Muscle layer of duodenum (tissue), 2 donors: Measurements from ENCODE around the gene ENSA.
A peak's percentile ranks its signal among the peaks of the same experiment; 100 is the strongest.
"Not testable (repeated sequence)": the region's sequence is repeated elsewhere in the genome, so short reads cannot be mapped to it uniquely, and the experiment has no call there.

Source experiments
- H3K27ac ChIP-seq: one replicate; pipeline ENCODE4 v1.7.0; 2013; ENCODE audit warnings: mild to moderate bottlenecking, low read length
- H3K27me3 ChIP-seq: one replicate; pipeline ENCODE4 v1.7.0; 2013; ENCODE audit warnings: low read depth, mild to moderate bottlenecking, control low read depth, low read length
- H3K36me3 ChIP-seq, 2 donors: one replicate each; pipeline ENCODE4 v1.7.0; 2013; ENCODE audit warnings: low read length in 2 of 2, control low read depth in 1 of 2, mild to moderate bottlenecking in 1 of 2; ENCODE audit not compliant: insufficient read depth in 2 of 2, control insufficient read depth in 1 of 2
- H3K4me1 ChIP-seq, 2 donors: one replicate each; pipeline ENCODE4 v1.7.0; 2013; ENCODE audit warnings: low read length in 2 of 2, mild to moderate bottlenecking in 2 of 2, control low read depth in 1 of 2, moderate library complexity in 1 of 2; ENCODE audit not compliant: insufficient read depth in 2 of 2, control insufficient read depth in 1 of 2
- H3K4me3 ChIP-seq, 2 donors: one replicate each; pipeline ENCODE4 v1.7.0; 2013; ENCODE audit warnings: low read length in 2 of 2, low read depth in 1 of 2, mild to moderate bottlenecking in 1 of 2
- H3K9me3 ChIP-seq, 2 donors: one replicate each; pipeline ENCODE4 v1.7.0; 2013; ENCODE audit warnings: low read length in 2 of 2, control low read depth in 1 of 2, mild to moderate bottlenecking in 1 of 2; ENCODE audit not compliant: control insufficient read depth in 1 of 2
- donor health status: healthy.

The ENSA gene

GRCh38 chr1:150642296-150642695 lies 12.9 kb upstream of the ENSA start:
- Histone ChIP-seq H3K9me3 (no peaks in the 10 kb centered on the region), H3K27ac (no peak overlapping the region), H3K36me3 (peaks cover 9 to 14% of the 10 kb centered on the region in 2 donors), H3K4me1 (no peaks in the 10 kb centered on the region), H3K4me3 (no peak overlapping the region), H3K27me3 (no peaks in the 10 kb centered on the region)

GRCh38 chr1:150641126-150641815 lies 11.9 kb upstream of the ENSA start:
- H3K9me3 ChIP-seq, H3K4me3 ChIP-seq, H3K4me1 ChIP-seq, H3K36me3 ChIP-seq, H3K27me3 ChIP-seq, H3K27ac ChIP-seq: not testable (repeated sequence)

GRCh38 chr1:150638430-150638829 lies 9.0 kb upstream of the ENSA start:
- not testable (repeated sequence) for H3K9me3 ChIP-seq, H3K36me3 ChIP-seq, H3K4me3 ChIP-seq, H3K27ac ChIP-seq, H3K27me3 ChIP-seq, H3K4me1 ChIP-seq

GRCh38 chr1:150634839-150635622 lies 5.6 kb upstream of the ENSA start:
- H3K36me3 ChIP-seq, H3K27ac ChIP-seq, H3K4me1 ChIP-seq, H3K9me3 ChIP-seq, H3K27me3 ChIP-seq, H3K4me3 ChIP-seq: not testable (repeated sequence)

- H3K4me1 ChIP-seq: peaks cover 6 to 19% of the 10 kb centered on the region in 2 donors
- H3K36me3 ChIP-seq: peaks cover 25 to 39% of the 10 kb centered on the region in 2 donors
- no peaks in the 10 kb centered on the region for H3K27me3 ChIP-seq
- H3K27ac ChIP-seq: peak overlapping the region; percentile 98
- no peaks in the 10 kb centered on the region for H3K9me3 ChIP-seq
- peak overlapping the region; percentile 68 to 93 for H3K4me3 ChIP-seq
Measured at GRCh38 chr1:150628766-150629114, 672 bp downstream of the ENSA start.

- H3K9me3 ChIP-seq: no peaks in the 10 kb centered on the region
- H3K4me3 ChIP-seq: peak overlapping the region; percentile 68 to 93
- H3K36me3 ChIP-seq: peaks cover 29 to 40% of the 10 kb centered on the region in 2 donors
- no peaks in the 10 kb centered on the region for H3K27me3 ChIP-seq
- peak overlapping the region; percentile 98 for H3K27ac ChIP-seq
- peaks cover 7 to 19% of the 10 kb centered on the region in 2 donors for H3K4me1 ChIP-seq
Measured at GRCh38 chr1:150627826-150628410, 1.5 kb downstream of the ENSA start.

- peaks cover 11 to 35% of the 10 kb centered on the region in 2 donors for H3K4me1 ChIP-seq
- no peak overlapping the region for H3K27ac ChIP-seq
- H3K36me3 ChIP-seq: peaks cover 32 to 40% of the 10 kb centered on the region in 2 donors
Measured at GRCh38 chr1:150626150-150626549, 3.3 kb downstream of the ENSA start.

GRCh38 chr1:150624546-150624945 lies 4.9 kb downstream of the ENSA start:
- Histone ChIP-seq H3K4me1 (peaks cover 19 to 38% of the 10 kb centered on the region in 2 donors), H3K36me3 (peaks cover 32 to 40% of the 10 kb centered on the region in 2 donors)
- not testable (repeated sequence) for H3K27ac ChIP-seq, H3K9me3 ChIP-seq, H3K4me3 ChIP-seq, H3K27me3 ChIP-seq

More at GRCh38 chr1:150626150-150626549, 3.3 kb downstream of the ENSA start:
- Histone ChIP-seq H3K4me3 (no peak overlapping the region), H3K27me3 (no peaks in the 10 kb centered on the region), H3K9me3 (no peaks in the 10 kb centered on the region)

GRCh38 chr1:150624134-150624533 lies 5.3 kb downstream of the ENSA start:
- H3K27ac ChIP-seq, H3K27me3 ChIP-seq: not testable (repeated sequence)

GRCh38 chr1:150622303-150622975 lies 7.0 kb downstream of the ENSA start:
- peak overlapping the region; percentile 34 for H3K27ac ChIP-seq
- H3K9me3 ChIP-seq: no peaks in the 10 kb centered on the region
- peaks cover 32 to 39% of the 10 kb centered on the region in 2 donors for H3K36me3 ChIP-seq
- no peak overlapping the region for H3K4me3 ChIP-seq
- H3K4me1 ChIP-seq: peaks cover 17 to 26% of the 10 kb centered on the region in 2 donors
- no peaks in the 10 kb centered on the region for H3K27me3 ChIP-seq

More at GRCh38 chr1:150624134-150624533, 5.3 kb downstream of the ENSA start:
- H3K36me3 ChIP-seq: peaks cover 32 to 40% of the 10 kb centered on the region in 2 donors
- H3K4me3 ChIP-seq, H3K9me3 ChIP-seq: not testable (repeated sequence)
- peaks cover 23 to 38% of the 10 kb centered on the region in 2 donors for H3K4me1 ChIP-seq
